MCF 10A (cell line): Measurements from ENCODE around the gene FGF19. TPM values are rescaled to one million over a fixed set of nuclear protein-coding genes. Genes with fewer than 3 reads are reported as not detected.

Experiments
- Bru-seq: library from RNA; stranded (reverse); fragments of 400-500 nt; gene quantifications from one replicate; lab custom pipeline; 2021; lab: Mats Ljungman, UMichigan
- BruChase-seq, 2 experiments: library from RNA; stranded (reverse); fragments of 400-500 nt; gene quantifications; one replicate each; lab custom pipeline; 2021; lab: Mats Ljungman, UMichigan
- BruUV-seq: library from RNA; stranded (reverse); fragments of 400-500 nt; replicated peaks from 2 replicates; lab custom pipeline; 2021; lab: Mats Ljungman, UMichigan
- CTCF ChIA-PET: fragments of 300-600 bp; sonication (Branson Sonifier 250); formaldehyde crosslinking; extraction: SDS; loops from one replicate; lab custom pipeline; 2021; ENCODE audit warnings: antibody characterized with exemption, inconsistent platforms; lab: Yijun Ruan, JAX
- POLR2A ChIA-PET: fragments of 300-600, 350-650 bp; sonication (Branson Sonifier 250); formaldehyde crosslinking; extraction: SDS; loops from one replicate; lab custom pipeline; 2020; ENCODE audit warnings: antibody characterized with exemption, inconsistent platforms; lab: Yijun Ruan, JAX
- DNase-seq: peaks from one replicate; pipeline ENCODE4 v3.0.0-alpha.2; 2018; ENCODE audit not compliant: unreplicated experiment
- H3K27ac Mint-ChIP-seq: one replicate; pipeline ENCODE4 v1.8.0; 2022; ENCODE audit warnings: mild to moderate bottlenecking, low read depth, mixed read lengths; ENCODE audit not compliant: unreplicated experiment
- H3K27me3 Mint-ChIP-seq: one replicate; pipeline ENCODE4 v1.8.0; 2022; ENCODE audit warnings: mixed read lengths; ENCODE audit not compliant: insufficient read depth, unreplicated experiment
- H3K36me3 Mint-ChIP-seq: one replicate; pipeline ENCODE4 v1.8.0; 2022; ENCODE audit warnings: mild to moderate bottlenecking, moderate library complexity, mixed read lengths; ENCODE audit not compliant: insufficient read depth, unreplicated experiment
- H3K4me1 Mint-ChIP-seq: one replicate; pipeline ENCODE4 v1.8.0; 2022; ENCODE audit warnings: mixed read lengths; ENCODE audit not compliant: insufficient read depth, unreplicated experiment
- H3K4me3 Mint-ChIP-seq: one replicate; pipeline ENCODE4 v1.8.0; 2022; ENCODE audit warnings: mild to moderate bottlenecking, moderate library complexity, mixed read lengths; ENCODE audit not compliant: unreplicated experiment
- H3K9me3 Mint-ChIP-seq: one replicate; pipeline ENCODE4 v1.8.0; 2022; ENCODE audit warnings: mixed read lengths; ENCODE audit not compliant: unreplicated experiment
- CTCF ChIP-seq: fragments of 200-600 bp; IDR thresholded peaks from one replicate; pipeline ENCODE4 v1.8.0; 2022; ENCODE audit warnings: antibody characterized with exemption, mild to moderate bottlenecking; ENCODE audit not compliant: unreplicated experiment
- intact Hi-C: fragments of 100-400 bp; cut with micrococcal nuclease; formaldehyde crosslinking; loops from 2 replicates; pipeline ENCODE4 v1.14.1; 2022
- long read RNA-seq: library from polyadenylated mRNA; stranded (forward); transcript quantifications from one replicate; pipeline ENCODE4 v2.0.0, GENCODE V29; 2022
- total RNA-seq: library from RNA; stranded (reverse); gene quantifications from 2 replicates; pipeline ENCODE4 v1.2.3, GENCODE V29; 2022

The FGF19 gene
- total RNA-seq (not detected in 2 replicates), Bru-seq, nascent RNA (not detected), BruChase-seq, experiment 1, labeled RNA remaining after a 6-hour chase (not detected), BruChase-seq, experiment 2, labeled RNA remaining after a 2-hour chase (not detected)
- long read RNA-seq, result 0 reads

- BruUV-seq, result no TSS peak
- intact Hi-C loops, result no loop called here
- Mint-ChIP-seq H3K27me3 (no peaks in the 10 kb centered on the region), H3K4me1 (peaks cover 10% of the 10 kb centered on the region), H3K9me3 (no peaks in the 10 kb centered on the region), H3K27ac (no peak within 1 kb of the TSS), H3K36me3 (no peaks in the 10 kb centered on the region), H3K4me3 (no peak within 1 kb of the TSS)
- CTCF ChIA-PET, result interaction anchor here (0.5 to 0.6 kb wide), 2 partner anchors 205 to 210 kb away, joined by 3 read pairs; no protein-coding TSS in a partner anchor
- no peak for TF ChIP-seq CTCF
- DNase-seq, result no peak
- POLR2A ChIA-PET, result no interaction called here
These were observed at the start of gene FGF19 for GRCh38 chr11:69703768-69704507. TSS of gene FGF19 (minus strand) at chr11:69704022. CDS start at chr11:69703876, 146 bp downstream.

- no peaks in the 10 kb centered on the region for H3K4me1 Mint-ChIP-seq
- H3K9me3 Mint-ChIP-seq, result no peaks in the 10 kb centered on the region
- ChIA-PET CTCF (interaction anchor here (1.0 kb wide), 1 partner anchor 67 kb away, joined by 4 read pairs; no protein-coding TSS in a partner anchor), POLR2A (no interaction called here)
- intact Hi-C loops, result no loop called here
- TF ChIP-seq CTCF, result no peak
- no peak overlapping the region for H3K4me3 Mint-ChIP-seq
- H3K27me3 Mint-ChIP-seq, result peaks cover 39% of the 10 kb centered on the region
- DNase-seq, result no peak
- no TSS peak for BruUV-seq
- H3K27ac Mint-ChIP-seq, result no peak overlapping the region
- H3K36me3 Mint-ChIP-seq, result peaks cover 7% of the 10 kb centered on the region
These were observed 49.1 kb upstream of the FGF19 start for GRCh38 chr11:69752890-69753289.

GRCh38 chr11:69750875-69751597, 47.2 kb upstream of the FGF19 start:
- H3K27me3 Mint-ChIP-seq, result peaks cover 40% of the 10 kb centered on the region

More at GRCh38 chr11:69750875-69751597, 47.2 kb upstream of the FGF19 start:
- no peaks in the 10 kb centered on the region for H3K4me1 Mint-ChIP-seq
- BruUV-seq, result no TSS peak
- intact Hi-C loops, result no loop called here
- no peak for DNase-seq
- no peak overlapping the region for H3K27ac Mint-ChIP-seq
- no peaks in the 10 kb centered on the region for H3K9me3 Mint-ChIP-seq
- no peak for TF ChIP-seq CTCF
- CTCF ChIA-PET, result no interaction called here
- H3K4me3 Mint-ChIP-seq, result no peak overlapping the region
- H3K36me3 Mint-ChIP-seq, result peaks cover 7% of the 10 kb centered on the region
- POLR2A ChIA-PET, result interaction anchor here (0.6 kb wide), 1 partner anchor 244 kb away, joined by 3 read pairs; no protein-coding TSS in a partner anchor
